HG02938 (cell line): Measurements from ENCODE around the gene GJD3.

ENCODE experiments used
- ATAC-seq: cut with Tn5 transposase; IDR thresholded peaks from one replicate; pipeline ENCODE4 v1.9.1; 2021; ENCODE audit warnings: mild to moderate bottlenecking, moderate library complexity; ENCODE audit not compliant: unreplicated experiment

Gene GJD3

DNA sequence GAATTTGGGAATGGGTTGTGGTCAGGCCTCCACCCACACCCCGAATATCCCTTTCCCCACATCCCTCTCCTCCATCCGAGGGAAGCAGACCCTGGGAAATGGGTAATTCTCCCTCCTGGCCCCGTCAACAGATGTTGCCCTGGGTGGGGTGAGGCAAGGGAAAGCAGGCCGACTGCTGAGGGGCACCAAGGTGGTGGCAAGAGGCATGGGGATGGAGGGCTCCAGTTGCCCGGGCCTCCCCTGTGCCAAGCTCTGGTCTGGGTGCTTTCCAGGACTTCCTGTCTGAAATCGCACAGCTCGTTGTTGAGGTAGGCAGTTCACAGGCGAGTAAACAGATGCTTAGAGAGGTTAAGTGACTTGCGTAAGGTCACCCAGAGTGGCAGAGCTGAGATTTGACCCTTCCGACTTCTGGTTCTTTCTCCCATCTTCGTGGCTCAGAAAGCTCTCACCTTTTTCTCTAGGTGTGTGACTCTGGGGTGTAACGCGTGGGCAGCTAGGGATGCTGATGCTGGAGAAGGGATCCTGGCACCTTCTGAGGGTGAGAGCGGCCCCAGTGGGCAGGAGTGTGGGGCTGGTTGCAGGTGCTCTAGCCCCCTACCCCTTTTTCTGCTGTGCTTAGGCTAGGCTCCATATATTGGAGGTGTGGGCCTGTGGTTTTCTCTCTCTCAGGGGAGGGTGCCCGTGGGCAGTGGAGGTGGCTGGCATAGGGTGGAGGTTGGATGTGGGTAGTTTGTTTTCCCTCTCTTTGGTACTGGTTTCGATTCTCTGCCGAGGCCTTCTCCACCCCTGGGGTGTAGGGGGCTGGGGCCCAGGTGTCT, 38.3 kb downstream of the GJD3 start:
- no peak for ATAC-seq

DNA sequence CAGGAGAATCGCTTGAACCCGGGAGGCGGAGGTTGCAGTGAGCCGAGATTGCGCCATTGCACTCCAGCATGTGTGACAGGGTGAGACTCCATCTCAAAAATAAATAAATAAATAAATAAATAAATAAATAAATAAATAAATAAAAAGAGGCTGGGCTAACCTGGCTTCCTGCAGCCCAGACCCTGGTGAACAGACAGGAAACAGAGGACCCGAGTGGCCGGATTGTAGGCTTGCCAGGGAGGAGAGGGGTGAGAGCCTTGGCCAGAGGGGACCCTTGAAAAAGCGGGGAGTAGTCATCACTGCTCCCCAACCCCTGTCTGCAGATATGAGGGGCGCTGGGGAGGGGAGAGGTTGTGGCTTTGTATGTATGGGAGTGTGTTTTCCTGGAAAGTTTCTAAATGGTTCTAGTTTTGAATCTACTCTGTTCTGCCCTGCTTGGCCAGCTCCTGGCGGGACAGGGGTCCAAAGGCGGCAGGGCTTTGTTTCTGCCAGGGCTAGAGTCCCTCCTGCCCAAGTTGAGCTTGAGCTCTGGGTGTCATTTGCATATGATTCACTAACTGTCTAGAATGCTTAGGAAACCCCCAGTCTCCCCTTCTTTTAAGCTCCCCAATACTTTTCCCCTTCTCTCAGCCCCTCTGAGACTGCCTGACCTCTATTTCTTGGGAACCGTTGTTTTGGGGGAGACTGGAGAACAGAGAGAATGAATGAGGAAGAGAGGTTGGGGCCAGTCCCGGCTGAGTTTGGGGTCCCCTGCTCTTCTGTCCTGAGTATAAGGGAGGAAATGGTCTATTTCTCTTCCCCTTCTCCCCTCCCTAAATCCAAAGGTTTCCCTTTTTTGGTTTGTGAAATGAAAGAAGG, 39.2 kb downstream of the GJD3 start:
- no peak for ATAC-seq

DNA sequence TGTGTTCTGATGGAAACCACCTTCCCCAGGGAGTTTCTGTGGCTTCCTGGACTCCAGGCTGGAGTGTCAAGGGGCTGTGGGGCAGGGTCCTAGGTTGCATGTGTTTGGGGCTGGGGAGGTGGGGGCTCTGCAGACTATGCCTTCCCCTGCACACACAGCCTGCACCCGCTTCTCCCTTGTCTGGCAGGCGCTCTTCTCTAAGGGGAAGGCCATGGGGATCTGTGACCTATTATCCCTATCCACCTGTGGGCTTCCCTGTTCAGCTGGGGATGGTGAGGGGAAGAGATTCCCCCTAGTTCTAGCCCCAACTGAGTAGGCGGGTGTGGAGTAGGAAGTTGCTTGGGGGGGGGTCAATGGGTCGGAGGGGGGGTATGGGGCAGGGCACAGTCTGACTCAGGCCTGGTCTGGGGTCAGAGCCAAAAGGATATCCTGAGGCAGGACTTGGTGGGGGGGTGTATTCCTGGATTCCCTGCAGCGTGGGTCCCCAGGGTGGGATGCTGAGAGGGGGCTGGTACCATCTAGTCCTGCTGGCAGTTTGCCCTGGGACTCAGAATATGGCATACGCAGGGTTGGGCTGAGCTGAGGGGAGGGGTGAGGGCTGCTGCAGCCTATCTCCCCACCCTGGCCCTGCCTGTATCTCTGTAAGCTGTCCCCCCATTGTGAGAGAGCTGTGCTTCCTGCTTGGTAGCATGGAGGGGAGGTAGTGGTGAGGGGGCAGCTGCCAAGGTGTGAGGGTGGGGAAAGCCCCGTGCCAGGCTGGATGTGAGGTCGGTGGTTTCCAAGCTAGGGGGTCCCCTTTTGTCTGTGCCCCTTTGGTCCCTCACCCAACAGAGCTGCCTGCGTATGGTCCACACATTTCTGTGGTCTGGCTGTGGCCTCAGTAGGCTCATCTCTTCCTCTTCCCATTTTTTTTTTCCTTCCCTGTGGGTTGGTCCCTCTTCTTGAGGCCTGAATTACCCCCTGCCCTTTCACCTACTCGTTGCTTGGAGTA, 40.9 kb downstream of the GJD3 start:
- no peak for ATAC-seq

DNA sequence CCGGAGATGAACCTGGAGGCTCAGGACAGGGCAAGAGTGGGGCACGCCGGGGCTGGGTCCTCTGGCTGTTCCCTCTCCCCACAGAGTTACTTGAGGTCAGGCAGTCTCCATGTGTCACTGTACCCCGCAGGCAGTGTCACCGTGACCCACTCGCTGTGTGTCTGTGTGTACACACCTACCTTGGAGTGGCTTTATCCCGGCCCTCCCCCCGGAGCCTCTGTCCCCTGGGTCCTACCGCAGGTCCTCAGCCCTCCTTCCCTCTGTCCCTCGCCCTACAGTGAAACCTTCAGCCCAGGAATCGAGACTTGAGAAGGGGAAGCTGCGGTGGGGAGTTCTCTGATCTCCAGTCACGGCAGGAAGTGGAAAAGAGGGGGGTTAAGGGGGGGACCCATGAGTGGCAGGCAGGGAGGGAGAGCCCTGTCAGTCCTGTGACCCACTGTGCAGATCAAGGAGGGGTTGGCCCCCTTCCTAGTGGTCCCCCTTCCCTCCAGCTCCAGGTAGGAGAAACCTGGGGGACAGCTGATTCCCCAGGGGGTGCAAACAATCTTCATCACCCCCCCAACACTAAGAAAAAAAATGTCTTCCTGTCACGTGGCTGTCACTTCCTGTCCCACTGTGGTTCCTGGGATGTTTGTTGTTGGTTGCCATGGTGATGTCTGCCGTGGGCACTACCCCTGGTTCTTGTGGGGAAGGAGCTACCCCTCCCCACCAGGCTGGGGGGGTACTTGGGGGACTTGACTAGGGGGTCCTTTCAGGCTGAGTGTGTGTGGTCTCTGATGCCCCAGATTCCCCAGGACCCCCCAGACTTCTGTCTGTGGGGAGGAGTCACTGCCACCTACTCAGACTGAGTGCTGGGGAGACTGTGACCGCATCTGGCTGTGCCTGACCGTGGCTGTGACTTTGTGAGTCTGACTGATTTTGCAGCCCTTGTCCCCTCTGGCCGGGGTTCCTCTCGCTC, 41.9 kb downstream of the GJD3 start:
- ATAC-seq, result peak; percentile 32

DNA sequence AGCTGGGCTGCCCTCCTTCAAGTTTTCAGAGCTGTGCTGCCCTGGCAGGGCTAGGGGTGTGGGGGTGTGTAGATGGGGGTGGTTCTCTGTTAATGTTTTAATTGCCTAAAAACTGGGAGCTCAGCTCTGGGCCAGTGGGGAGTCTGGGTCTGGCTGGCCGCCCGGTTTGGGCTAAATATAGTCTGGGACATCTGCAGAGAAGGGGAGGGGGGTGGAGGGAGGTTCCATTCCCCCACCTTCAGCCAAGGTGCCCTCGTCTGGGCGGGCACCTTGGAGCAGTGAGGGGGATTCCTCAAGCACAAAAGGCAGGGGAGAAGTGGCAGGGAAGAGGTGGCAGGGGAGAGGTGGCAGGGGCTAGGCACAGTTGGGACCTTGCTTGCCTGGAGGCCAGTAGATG, 42.6 kb downstream of the GJD3 start:
- no peak for ATAC-seq

DNA sequence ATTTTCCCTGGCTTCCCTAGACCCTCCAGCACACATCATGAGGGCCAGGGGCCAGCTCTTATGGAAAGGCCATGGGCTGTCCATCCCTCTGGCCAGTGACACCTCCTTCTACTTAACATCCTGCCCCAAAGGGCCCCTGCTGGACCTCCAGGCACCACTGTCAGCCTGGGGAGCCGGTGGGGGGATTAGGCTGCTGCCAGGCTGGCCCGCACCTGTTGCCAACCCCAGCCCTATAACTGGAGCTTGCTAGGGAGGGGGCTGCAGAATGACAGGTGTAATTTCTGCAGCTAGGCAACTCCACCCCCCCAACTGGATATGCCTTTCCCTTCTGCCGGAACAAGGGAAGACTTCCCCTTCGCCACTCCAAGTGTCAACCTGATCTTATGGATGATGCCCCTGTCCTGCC, 43.0 kb downstream of the GJD3 start:
- ATAC-seq, result no peak

DNA sequence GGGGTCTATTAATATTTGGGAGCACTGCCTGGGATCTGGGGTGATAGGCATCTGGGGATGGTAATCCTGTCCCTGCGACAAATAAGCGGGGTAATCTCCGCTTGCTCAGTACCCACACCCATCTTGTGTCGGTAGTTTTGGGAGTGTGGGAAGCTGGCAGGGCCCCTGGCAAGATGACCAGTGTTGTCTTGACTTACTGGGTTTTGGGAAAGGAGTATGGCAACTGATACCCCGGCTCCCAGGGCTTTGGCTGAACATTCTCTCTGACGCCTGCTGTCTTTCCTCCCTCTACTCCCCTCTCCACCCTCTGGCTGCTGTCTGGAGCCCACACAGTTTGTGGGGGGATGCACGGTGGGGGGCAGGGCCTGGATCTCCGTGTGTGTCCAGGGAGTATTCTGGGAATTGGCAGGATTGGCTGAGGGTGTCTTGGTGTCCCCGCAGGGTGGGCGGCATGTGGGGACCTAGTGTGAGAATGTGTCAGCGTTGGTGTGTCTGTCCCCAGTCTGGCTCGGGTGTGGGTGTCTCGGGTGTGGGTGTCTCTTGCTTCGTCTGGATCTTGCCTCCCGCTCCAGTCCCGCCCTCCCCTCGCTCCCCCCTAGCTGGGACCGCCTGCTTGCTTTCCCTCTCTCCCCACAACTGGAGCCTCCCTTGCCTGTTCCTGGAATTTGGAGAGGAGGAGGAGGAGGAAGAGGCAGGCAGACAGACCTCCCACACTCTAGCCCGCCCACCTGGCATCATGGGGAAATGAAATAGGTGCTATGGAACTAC, 43.6 kb downstream of the GJD3 start:
- no peak for ATAC-seq

DNA sequence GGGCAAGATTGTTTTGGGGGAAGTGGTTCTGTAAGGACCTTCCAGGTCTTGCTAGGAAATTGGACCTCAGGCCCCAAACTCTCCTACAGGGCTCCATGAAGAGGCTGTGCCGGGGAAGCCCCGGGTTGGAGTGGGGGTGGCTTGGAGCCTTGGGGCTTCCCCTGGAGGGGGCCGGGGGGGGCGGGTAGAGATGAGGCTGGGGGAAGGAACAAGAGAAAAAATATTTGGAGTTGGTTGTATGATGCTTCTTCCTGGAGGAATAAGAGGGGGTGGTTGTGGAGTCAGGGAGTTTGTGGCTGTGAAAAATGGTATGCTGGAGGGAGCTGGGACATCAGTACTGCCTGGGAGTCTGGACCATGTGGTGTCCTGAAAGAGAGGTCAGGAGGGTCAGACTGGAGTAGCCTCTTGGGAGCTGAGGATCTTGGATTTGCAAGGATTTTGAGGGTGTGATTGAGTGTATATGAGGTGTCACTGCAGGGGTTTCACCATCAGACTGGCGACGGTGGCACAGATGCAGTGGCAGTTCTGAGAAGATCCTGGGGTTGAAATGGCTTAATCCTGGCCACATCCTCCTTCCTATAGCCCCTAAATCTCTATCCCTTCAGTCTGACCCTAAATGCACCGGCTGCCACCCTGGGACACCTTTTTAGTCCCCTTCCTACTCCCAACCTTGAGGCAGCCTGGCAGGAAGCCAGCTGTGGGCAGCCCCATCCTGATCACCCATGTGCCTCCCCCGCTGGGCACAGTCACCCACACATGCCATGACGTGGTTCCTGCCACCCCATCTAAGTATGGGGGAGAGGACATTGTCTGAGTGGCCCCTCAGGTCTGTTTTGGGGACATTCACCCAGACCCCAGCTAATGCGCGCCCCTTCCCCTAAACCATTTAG, 44.6 kb downstream of the GJD3 start:
- no peak for ATAC-seq

DNA sequence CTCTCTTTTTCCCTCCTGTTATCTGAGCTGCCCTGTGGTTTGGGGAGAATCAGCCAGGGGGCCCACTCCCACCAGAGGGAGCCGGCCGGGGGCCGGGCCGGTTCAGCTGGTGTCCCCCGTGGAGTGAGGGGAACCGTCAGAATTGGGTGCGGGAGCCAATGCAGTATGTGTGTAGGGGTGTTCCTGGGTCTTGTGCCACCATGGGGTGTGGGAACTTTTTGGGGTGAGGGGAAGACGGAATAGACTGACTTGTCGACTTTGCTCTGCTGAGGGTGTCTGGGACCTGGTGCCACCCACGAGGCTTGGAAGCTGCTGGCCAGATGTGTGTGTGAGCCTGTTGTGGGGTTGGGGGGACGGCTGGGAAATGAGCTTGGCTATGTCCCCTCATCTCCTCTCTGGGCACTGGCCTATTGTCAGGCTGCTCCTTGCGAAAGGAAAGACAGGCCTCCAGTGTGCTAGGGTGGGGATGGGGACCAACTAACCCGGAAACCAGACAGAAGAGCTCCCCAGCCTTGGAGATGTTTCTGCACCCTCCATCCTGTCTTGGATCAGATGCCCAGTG, 45.6 kb downstream of the GJD3 start:
- ATAC-seq, result no peak

DNA sequence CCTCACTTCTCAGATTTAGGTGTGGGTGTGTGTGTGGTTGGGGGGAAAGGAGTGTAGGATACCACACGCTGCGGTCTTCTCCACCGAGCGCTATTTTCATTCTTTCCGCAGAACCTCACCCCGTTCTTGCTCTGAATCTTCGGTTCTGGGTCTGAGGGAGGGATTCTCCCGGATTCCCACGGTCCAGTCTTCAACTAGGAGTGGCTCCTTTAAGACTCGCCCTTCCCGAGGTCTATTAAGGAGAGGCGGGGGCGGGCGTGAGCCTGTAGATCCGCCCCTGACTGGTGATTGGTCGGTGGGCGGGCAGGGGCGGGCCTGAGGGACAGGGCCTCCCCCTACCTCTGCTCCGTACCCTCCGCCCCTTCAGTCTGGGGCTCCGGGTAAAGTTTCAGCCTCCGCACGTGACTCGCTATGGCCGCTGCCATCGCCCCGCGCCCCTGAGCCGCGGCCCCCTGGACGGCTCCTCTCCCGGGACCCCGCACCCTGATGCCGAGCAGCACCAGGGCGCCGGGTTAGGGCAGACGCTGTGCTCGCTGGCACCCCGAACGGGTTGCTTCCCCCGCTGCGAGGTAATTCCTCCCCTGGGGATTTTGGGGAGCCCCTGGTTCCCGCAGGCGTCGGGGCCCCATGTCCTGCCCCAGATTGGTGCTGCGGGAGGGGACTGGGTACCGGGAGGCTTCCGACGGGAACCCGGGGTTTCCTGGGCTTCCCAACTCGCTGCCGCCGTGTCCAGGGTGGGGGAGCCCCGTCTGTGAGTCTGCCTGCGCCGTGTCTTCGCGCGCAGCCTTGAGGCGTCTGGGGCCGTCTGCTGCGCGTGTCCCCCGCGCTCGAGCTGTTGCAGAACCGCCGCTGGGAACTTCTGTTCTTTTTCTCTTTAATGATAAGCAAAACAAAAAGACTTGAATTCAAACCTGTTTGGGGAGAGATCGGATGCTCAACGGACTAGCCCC, 46.4 kb downstream of the GJD3 start:
- peak; percentile 41 for ATAC-seq

DNA sequence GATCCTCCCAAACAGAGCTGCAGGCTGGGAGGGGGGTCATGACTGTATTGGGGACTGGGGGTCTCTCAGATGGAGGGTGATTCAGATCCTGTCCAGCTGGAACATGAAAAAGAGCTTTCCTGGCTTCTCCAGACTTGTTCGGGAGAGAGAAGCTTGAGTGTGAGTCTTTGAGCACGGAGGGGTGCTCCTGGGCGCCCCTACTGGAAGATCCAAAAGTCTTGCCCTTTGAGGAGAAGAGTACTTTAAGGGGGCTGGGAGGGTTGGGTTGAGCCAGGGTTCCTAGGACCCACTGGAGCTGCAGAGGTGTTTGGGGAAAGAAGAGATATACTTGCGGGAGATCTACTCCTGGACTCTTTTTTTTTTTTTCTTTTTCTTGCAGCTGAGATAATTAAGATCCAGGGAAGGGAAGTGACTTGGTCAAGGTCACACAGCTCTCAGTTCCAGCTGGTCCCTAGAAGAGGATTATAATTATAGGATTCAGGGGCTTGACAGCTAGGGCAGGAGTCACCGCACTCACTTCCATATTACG, 47.1 kb downstream of the GJD3 start:
- ATAC-seq, result no peak

DNA sequence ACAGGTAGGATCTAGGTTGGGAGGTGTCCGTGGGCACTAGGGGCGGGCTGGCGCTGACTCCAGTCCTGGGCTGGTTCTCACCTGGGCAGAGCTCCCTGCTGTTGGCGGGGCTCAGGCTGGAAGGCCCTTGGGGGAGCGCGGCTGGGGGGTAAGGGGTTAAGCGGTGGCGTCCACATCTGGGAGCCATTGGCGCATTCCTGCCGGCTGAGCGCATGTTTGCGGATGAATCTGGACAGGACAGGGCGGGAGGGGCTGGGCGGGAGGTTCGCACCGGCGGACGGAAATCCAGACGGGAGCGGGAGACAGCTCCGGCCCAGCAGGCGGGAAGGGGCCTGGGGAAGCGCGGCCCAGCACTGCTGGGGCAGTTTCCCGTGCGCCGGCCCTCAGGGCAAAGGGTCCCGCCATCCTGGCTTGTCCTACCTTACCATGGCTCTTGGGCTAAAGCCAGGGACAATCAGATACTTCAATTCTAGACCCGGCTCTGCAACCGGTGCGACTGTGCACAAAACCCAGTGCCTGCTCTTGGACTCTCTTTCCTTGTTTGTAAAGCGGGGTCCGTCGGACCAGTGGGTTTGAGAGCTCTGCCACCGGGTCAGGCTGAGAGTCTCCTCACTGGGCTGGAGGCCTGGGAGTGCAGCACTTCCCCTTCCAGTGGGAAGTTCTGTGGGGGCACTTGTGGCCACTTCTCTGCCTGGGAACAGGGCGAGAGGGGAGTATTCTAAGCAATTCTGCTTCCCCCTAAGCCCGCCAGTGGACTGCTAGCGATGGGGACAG, 47.8 kb downstream of the GJD3 start:
- no peak for ATAC-seq

DNA sequence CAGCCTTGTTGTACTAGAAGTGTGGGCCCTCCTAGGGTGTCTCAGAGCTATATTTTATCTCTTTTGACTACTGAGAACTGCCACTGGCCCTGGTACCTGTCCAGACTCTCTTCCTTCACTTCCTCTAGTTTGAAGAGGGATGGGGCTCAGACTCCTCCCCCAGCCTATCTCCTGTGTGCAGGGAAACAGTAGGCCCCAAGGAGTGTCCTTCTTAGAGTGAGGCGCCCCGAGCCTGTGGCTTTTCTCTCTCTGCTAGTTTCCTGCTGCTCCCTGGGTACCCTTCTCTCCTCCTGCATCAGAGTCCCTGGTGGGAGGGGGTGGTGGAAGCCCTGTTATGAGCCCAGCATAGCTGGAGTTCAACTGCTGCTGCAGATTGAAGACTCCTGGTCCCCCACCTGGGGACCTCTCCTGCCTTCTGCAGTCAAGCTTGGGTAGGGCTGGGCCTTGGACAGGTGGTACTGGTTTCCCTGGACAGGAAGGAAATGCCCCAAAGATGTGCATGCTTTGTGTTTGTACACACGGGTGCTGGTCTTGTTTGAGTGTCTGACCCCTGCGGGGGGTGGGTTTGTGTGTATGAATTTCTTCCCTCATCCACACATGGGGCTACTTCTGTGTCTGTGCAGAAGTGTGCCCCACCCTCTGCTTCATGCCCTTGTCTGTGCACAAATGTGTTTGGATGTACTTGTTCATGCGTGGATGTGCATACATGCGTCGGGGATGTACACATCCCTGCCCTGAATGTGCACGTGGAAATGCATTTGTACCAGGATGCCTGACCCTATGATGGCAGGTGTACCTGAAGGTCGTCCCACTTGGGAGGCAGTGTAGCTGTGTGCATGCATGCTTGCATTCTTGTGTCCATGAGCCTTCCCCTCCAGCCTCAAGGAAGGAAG, 48.6 kb downstream of the GJD3 start:
- no peak for ATAC-seq

DNA sequence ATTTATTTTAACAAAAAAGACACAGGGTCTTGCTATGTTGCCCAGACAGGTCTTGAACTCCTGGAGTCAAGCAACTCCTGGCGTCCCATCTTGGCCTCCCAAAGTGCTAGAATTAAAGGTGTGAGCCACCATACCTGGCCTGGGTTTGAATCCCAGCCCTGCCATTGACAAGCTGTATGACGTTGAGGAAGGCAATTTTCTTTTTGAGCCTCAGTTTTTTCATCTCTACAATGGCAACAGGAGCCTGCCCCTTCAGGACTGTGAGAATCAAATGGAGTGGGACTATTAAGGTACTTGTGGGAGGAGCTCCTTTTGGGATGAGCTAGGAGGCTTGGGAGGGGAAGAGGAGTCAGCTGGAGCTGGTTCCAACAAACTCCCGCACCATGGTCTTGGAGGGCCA, 49.3 kb downstream of the GJD3 start:
- no peak for ATAC-seq

DNA sequence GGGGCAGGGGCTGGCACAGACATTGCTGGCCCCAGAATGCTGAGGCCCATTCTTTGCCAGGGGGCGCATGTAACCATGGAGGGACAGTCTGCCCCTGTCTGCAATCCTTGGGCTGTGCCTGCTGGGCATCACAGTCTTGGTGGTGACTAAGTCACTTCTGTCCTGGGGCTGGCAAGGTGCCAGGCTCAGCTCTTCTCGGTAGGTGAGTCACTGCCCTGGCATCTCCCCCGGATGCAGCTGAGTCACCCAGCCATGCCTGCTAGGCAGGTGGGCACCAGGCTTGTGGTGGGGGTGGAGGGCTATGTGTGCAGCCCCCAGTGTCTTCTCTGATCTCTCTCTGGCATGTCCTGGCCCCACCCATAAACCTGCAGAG, 50.0 kb downstream of the GJD3 start:
- ATAC-seq, result no peak
